PC-9 (cell line): ENCODE measurements around the gene MED27. TPM values are rescaled to one million over a fixed set of nuclear protein-coding genes. Genes with fewer than 3 reads are reported as not detected.

Experiments
- BruUV-seq: library from RNA; stranded (reverse); fragments of 400-500 nt; replicated peaks from 2 replicates; lab custom pipeline; 2021; lab: Mats Ljungman, UMichigan
- CTCF ChIA-PET: fragments of 300-600 bp; sonication (Branson Sonifier 250); formaldehyde crosslinking; loops from one replicate; lab custom pipeline; 2022; ENCODE audit warnings: antibody characterized with exemption; lab: Charles Lee
- POLR2A ChIA-PET: fragments of 300-600 bp; sonication (Branson Sonifier 250); formaldehyde crosslinking; loops from one replicate; lab custom pipeline; 2022; ENCODE audit warnings: antibody characterized with exemption; ENCODE audit not compliant: unreplicated experiment; lab: Charles Lee
- DNase-seq, 2 experiments: peaks; one replicate each; pipeline versions ENCODE4 v3.0.0 to v3.0.0-alpha.2; 2015 to 2022; ENCODE audit warnings: mixed read lengths in 1 of 2
- H2AFZ ChIP-seq: fragments of 200-600 bp; sonication (generic); 2 replicates; pipeline ENCODE4 v1.8.1; 2017; ENCODE audit warnings: antibody characterized with exemption
- H3F3A ChIP-seq: fragments of 200-600 bp; sonication (generic); 2 replicates; pipeline ENCODE4 v1.8.1; 2017; ENCODE audit warnings: antibody characterized with exemption, mild to moderate bottlenecking, low read depth; ENCODE audit not compliant: insufficient read depth
- H3K27ac ChIP-seq: fragments of 200-600 bp; sonication (generic); 2 replicates; pipeline ENCODE4 v1.6.1; 2016; ENCODE audit warnings: mixed run types
- H3K27me3 ChIP-seq: fragments of 200-600 bp; sonication (generic); 2 replicates; pipeline ENCODE4 v1.6.1; 2016; ENCODE audit warnings: low read depth, mixed run types; ENCODE audit not compliant: insufficient read depth
- H3K36me3 ChIP-seq: fragments of 200-600 bp; sonication (generic); 2 replicates; pipeline ENCODE4 v1.6.1; 2016; ENCODE audit warnings: low read depth, mixed run types
- H3K4me1 ChIP-seq: fragments of 200-600 bp; sonication (generic); replicated peaks from 2 replicates; pipeline ENCODE4 v1.6.1; 2016; ENCODE audit warnings: mixed run types; ENCODE audit not compliant: insufficient read depth
- H3K4me2 ChIP-seq: fragments of 200-600 bp; sonication (generic); 2 replicates; pipeline ENCODE4 v1.6.1; 2017; ENCODE audit warnings: mixed run types
- H3K4me3 ChIP-seq: fragments of 200-600 bp; sonication (generic); 2 replicates; pipeline ENCODE4 v1.6.1; 2016; ENCODE audit warnings: mixed run types
- H3K79me2 ChIP-seq: fragments of 200-600 bp; sonication (generic); 2 replicates; pipeline ENCODE4 v1.6.1; 2017; ENCODE audit warnings: low read depth, mixed run types
- H3K9me2 ChIP-seq: fragments of 200-600 bp; sonication (generic); 2 replicates; pipeline ENCODE4 v1.8.1; 2017; ENCODE audit warnings: mild to moderate bottlenecking; ENCODE audit not compliant: insufficient read depth
- H3K9me3 ChIP-seq: fragments of 200-600 bp; sonication (generic); 2 replicates; pipeline ENCODE4 v1.8.1; 2016; ENCODE audit warnings: low read depth; ENCODE audit not compliant: insufficient read depth
- H4K20me1 ChIP-seq: fragments of 200-600 bp; sonication (generic); 2 replicates; pipeline ENCODE4 v1.8.1; 2017; ENCODE audit not compliant: insufficient read depth
- EZH2 ChIP-seq: fragments of 200-600 bp; sonication (generic); IDR thresholded peaks from 2 replicates; pipeline ENCODE4 v1.8.0; 2017; ENCODE audit warnings: antibody characterized with exemption, low read depth
- intact Hi-C: fragments of 100-400 bp; cut with micrococcal nuclease; formaldehyde crosslinking; loops from one replicate; pipeline ENCODE4 v1.10.0; 2022; ENCODE audit not compliant: unreplicated experiment
- total RNA-seq: library from RNA; stranded (reverse); gene quantifications from 2 replicates; pipeline ENCODE4 v1.2.3, GENCODE V29; 2021
- TF ChIP-seq, protein P1 (sequence below): fragments of 200-600 bp; sonication (generic); conservative IDR thresholded peaks from 2 replicates; pipeline ENCODE4 v1.6.1; 2017; ENCODE audit warnings: mixed run types, antibody characterized with exemption, mild to moderate bottlenecking, moderate library complexity

The MED27 gene
- total RNA-seq, 1 experiment from 2014 or later: 31.2 TPM

DNA sequence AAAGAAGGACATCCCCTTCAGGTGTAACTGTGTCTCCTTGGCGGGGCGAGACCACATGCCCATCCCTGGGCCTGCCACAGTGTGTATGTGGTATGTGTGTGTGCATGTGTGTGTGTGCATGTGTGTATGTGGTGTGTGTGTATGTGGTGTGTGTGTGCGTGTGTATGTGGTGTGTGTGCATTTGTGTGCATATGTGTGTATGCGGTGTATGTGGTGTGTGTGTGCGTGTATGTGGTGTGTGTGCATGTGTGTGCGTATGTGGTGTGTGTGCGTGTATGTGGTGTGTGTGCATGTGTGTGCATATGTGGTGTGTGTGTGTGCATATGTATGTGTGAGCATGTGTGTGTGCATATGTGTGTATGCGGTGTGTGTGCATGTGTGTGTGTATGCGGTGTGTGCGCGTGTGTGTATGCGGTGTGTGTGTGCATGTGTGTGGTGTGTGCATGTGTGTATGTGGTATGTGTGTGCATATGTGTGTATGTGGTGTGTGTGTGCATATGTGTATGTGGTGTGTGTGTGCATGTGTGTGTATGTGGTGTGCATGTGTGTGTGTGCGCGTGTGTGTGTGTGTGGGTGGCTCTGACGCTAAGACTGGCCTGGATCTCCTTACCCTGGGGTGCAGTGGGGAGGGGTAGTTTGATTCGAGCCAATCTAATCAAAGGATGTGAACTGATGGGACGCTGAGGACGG is 231.9 kb downstream of the MED27 start:
- Histone ChIP-seq H3K4me1 (no peaks in the 10 kb centered on the region), H3K27ac (no peak overlapping the region), H4K20me1 (no peaks in the 10 kb centered on the region), H2AFZ (no peak overlapping the region), H3K9me2 (no peaks in the 10 kb centered on the region), H3K4me3 (no peak overlapping the region), H3K79me2 (no peaks in the 10 kb centered on the region), H3K36me3 (no peaks in the 10 kb centered on the region), H3K27me3 (peaks cover 22% of the 10 kb centered on the region), H3K9me3 (no peaks in the 10 kb centered on the region), H3K4me2 (no peak overlapping the region), H3F3A (no peaks in the 10 kb centered on the region)
- CTCF ChIA-PET: no interaction called here
- BruUV-seq: no TSS peak
- DNase-seq: no peak
- TF ChIP-seq, protein P1, sequence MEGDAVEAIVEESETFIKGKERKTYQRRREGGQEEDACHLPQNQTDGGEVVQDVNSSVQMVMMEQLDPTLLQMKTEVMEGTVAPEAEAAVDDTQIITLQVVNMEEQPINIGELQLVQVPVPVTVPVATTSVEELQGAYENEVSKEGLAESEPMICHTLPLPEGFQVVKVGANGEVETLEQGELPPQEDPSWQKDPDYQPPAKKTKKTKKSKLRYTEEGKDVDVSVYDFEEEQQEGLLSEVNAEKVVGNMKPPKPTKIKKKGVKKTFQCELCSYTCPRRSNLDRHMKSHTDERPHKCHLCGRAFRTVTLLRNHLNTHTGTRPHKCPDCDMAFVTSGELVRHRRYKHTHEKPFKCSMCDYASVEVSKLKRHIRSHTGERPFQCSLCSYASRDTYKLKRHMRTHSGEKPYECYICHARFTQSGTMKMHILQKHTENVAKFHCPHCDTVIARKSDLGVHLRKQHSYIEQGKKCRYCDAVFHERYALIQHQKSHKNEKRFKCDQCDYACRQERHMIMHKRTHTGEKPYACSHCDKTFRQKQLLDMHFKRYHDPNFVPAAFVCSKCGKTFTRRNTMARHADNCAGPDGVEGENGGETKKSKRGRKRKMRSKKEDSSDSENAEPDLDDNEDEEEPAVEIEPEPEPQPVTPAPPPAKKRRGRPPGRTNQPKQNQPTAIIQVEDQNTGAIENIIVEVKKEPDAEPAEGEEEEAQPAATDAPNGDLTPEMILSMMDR: no peak
- TF ChIP-seq EZH2: no peak
- intact Hi-C loops: no loop called here
- POLR2A ChIA-PET: no interaction called here

DNA sequence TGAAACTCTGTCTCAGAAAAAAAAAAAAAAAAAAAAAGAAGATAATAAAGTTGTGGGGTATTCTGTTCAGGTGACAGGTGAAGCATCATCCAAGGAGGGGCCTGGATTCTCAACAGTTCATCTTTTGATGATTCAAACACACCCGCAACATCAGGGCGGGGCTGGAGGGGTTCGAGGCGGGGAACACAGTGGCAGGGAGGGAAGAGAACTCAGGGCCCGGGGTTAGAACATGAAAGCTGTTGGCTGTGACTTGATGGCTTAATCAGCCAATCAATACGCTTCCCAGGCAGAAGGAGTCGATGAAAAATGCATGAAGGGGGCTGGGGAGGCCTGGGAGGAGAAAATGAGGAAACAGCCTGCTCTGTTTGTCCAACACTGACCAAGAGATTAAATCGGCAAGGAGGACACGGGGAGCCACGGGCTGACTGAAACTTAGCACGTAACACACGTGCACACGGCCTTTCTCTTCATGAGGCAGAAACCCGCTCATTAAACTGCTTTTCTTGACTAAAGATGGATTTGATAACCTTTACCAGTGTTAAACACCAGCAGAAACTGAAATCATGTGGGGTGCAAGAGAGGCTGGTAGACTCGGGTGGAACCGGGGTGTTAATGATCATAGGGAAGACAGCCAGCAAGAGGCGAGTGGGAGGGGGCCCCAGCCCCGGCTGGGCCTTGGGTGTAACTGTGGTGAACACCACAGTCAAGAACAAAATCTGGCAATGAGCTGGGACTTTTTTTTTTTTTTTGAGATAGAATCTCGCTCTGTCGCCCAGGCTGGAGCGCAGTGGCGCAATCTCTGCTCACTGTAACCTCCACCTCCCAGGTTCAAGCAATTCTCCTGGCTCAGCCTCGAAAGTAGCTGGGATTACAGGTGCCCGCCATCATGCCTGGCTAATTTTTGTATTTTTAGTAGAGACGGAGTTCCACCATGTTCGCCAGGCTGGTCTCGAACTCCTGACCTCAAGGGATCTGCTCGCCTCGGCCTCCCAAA is 234.1 kb downstream of the MED27 start:
- Histone ChIP-seq H3K36me3 (no peaks in the 10 kb centered on the region), H3K4me2 (no peak overlapping the region), H3F3A (no peaks in the 10 kb centered on the region), H2AFZ (no peak overlapping the region), H3K9me2 (no peaks in the 10 kb centered on the region), H3K79me2 (no peaks in the 10 kb centered on the region), H3K9me3 (no peaks in the 10 kb centered on the region), H3K27me3 (peaks cover 38% of the 10 kb centered on the region), H3K4me1 (no peaks in the 10 kb centered on the region), H3K4me3 (no peak overlapping the region), H4K20me1 (no peaks in the 10 kb centered on the region), H3K27ac (no peak overlapping the region)
- BruUV-seq: no TSS peak
- no peak for TF ChIP-seq EZH2
- TF ChIP-seq, protein P1: no peak
- intact Hi-C loops: no loop called here
- POLR2A ChIA-PET: no interaction called here
- CTCF ChIA-PET: no interaction called here
- no peak for DNase-seq

DNA sequence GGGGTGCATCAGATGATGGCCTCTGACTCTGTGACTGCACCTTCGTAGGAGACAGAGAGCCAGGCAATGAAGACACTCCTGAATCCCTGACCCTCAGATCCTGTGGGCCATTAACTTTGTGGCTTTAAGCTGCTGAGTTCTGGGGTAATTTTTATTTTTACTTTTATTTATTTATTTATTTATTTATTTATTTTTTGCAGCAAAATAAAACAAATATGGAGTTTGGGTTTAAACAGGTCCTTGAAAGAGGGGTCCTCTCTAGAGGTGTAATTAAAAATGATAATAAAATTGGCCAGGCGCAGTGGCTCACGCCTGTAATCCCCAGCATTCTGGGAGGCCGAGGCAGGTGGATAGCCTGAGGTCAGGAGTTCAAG is 234.9 kb downstream of the MED27 start:
- Histone ChIP-seq H3K4me3 (no peak overlapping the region), H3K9me3 (no peaks in the 10 kb centered on the region), H3K9me2 (no peaks in the 10 kb centered on the region), H4K20me1 (no peaks in the 10 kb centered on the region), H2AFZ (no peak overlapping the region), H3K4me1 (no peaks in the 10 kb centered on the region), H3K4me2 (no peak overlapping the region), H3K27me3 (peaks cover 38% of the 10 kb centered on the region), H3F3A (no peaks in the 10 kb centered on the region), H3K27ac (no peak overlapping the region), H3K36me3 (no peaks in the 10 kb centered on the region), H3K79me2 (no peaks in the 10 kb centered on the region)
- DNase-seq: no peak
- TF ChIP-seq, protein P1: no peak
- TF ChIP-seq EZH2: no peak
- intact Hi-C loops: no loop called here
- ChIA-PET CTCF (no interaction called here), POLR2A (no interaction called here)
- BruUV-seq: no TSS peak
